GM12873 (cell line): ENCODE data around the gene ANTXR1.

Experiments
- TF ChIP-seq, protein P1 (sequence below): IDR thresholded peaks from 2 replicates; pipeline ENCODE4 v1.5.1; 2012; ENCODE audit warnings: low read depth, mild to moderate bottlenecking, moderate library complexity, low read length, control low read depth; ENCODE audit not compliant: insufficient read depth; ENCODE audit errors: missing control alignments

ANTXR1 gene

DNA sequence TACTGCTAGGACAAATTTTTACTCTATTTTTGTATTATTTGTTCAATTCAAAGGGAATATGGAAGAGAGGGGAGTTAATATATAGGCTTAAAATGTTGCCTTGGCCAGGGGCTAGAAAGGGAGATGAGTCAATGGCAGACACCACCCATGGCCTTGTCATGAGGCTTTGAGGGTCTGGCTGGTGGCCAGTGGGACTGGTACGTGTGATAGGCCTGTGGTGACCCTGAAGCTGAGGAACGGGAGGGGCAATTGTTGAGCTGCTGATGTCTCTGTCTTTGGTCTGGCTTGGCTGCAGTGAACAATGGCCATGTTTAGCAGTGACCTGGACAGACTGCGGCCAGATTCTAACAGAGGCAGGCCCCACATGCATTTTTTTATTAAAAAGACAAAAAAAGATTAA lies 20.0 kb upstream of the ANTXR1 start:
- TF ChIP-seq, protein P1, sequence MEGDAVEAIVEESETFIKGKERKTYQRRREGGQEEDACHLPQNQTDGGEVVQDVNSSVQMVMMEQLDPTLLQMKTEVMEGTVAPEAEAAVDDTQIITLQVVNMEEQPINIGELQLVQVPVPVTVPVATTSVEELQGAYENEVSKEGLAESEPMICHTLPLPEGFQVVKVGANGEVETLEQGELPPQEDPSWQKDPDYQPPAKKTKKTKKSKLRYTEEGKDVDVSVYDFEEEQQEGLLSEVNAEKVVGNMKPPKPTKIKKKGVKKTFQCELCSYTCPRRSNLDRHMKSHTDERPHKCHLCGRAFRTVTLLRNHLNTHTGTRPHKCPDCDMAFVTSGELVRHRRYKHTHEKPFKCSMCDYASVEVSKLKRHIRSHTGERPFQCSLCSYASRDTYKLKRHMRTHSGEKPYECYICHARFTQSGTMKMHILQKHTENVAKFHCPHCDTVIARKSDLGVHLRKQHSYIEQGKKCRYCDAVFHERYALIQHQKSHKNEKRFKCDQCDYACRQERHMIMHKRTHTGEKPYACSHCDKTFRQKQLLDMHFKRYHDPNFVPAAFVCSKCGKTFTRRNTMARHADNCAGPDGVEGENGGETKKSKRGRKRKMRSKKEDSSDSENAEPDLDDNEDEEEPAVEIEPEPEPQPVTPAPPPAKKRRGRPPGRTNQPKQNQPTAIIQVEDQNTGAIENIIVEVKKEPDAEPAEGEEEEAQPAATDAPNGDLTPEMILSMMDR, result no peak

GRCh38 chr2:68993660-68994059 lies 19.3 kb upstream of the ANTXR1 start:
- TF ChIP-seq, protein P1, result no peak

DNA sequence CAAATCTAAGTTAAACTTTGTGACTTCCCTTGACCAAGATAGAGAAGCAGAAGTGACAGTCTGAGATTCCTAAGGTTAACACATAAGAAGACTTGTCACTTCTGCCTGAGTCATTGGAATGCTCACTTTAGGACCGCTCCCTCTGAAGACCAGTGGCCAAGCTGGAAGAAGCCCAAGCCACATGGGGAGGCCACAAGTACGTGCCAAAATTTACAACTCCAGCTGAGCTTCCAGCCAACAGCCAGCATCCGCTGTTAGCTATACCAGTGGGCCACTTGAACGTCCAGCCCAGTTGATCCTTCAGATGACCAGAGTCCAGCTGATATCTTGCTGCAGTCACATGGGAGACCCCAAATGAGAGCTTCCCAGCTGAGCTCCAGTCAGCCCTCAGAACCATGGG lies 18.1 kb upstream of the ANTXR1 start:
- TF ChIP-seq, protein P1, result no peak

GRCh38 chr2:68995916-68996315 lies 17.1 kb upstream of the ANTXR1 start:
- TF ChIP-seq, protein P1, result no peak

- TF ChIP-seq, protein P1, result no peak
These were observed 15.6 kb upstream of the ANTXR1 start for GRCh38 chr2:68997401-68997800.

- TF ChIP-seq, protein P1, result no peak
These were observed 11.1 kb upstream of the ANTXR1 start for GRCh38 chr2:69001879-69002278.

DNA sequence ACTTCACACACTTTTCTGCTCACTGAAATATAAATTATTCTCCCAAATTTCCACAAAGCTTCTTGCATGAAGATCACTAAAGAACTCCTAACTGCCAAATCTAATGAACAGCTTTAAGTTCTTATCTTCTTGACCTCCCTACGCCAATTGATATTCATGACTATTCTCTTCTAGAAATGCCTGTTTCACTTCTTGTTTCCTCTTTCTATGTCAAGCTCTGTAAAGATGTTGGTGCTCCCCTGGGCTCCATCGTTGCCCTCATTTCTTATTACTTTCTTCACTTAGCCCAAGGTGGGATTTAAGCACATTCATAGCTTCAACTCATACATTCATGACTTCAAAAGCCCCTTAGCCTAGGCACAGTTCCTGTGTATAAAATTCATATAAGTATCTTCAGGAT lies 9.2 kb upstream of the ANTXR1 start:
- TF ChIP-seq, protein P1, result no peak

GRCh38 chr2:69007169-69007568 lies 5.8 kb upstream of the ANTXR1 start:
- TF ChIP-seq, protein P1, result no peak
